Naive B cell (primary cell): ENCODE measurements around the gene CBFA2T2. TPM values are rescaled to one million over a fixed set of nuclear protein-coding genes. Genes with fewer than 3 reads are reported as not detected.
"Not testable (repeated sequence)": the region's sequence is repeated elsewhere in the genome, so short reads cannot be mapped to it uniquely, and the experiment has no call there.

ENCODE experiments used
- ATAC-seq, 2 donors: fragments of 150-1000 bp; cut with Tn5 transposase; 2 replicates each; pipeline ENCODE4 v1.10.0; 2021; ENCODE audit warnings: low read depth in 2 of 2, mild to moderate bottlenecking in 2 of 2, moderate library complexity in 2 of 2
- DNase-seq: peaks from one replicate; pipeline ENCODE4 v3.0.0; 2022
- H3K27ac Mint-ChIP-seq, 6 donors: one replicate each; pipeline ENCODE4 v1.8.0; 2020 to 2022; ENCODE audit warnings: mild to moderate bottlenecking in 6 of 6, mixed read lengths in 6 of 6, moderate library complexity in 5 of 6, inconsistent platforms in 2 of 6
- H3K27me3 Mint-ChIP-seq, 3 donors: one replicate each; pipeline ENCODE4 v1.8.0; 2021 to 2022; ENCODE audit warnings: mixed read lengths in 3 of 3, mild to moderate bottlenecking in 1 of 3
- H3K36me3 Mint-ChIP-seq, 2 donors: one replicate each; pipeline ENCODE4 v1.8.0; 2020 to 2022; ENCODE audit warnings: mixed read lengths in 2 of 2, inconsistent platforms in 1 of 2, mild to moderate bottlenecking in 1 of 2
- H3K4me1 Mint-ChIP-seq, 3 donors: one replicate each; pipeline ENCODE4 v1.8.0; 2020 to 2022; ENCODE audit warnings: mixed read lengths in 3 of 3, inconsistent platforms in 1 of 3, mild to moderate bottlenecking in 1 of 3, moderate library complexity in 1 of 3
- H3K4me3 Mint-ChIP-seq, 8 donors: one replicate each; pipeline ENCODE4 v1.8.0; 2020 to 2022; ENCODE audit warnings: mild to moderate bottlenecking in 8 of 8, mixed read lengths in 8 of 8, moderate library complexity in 8 of 8, inconsistent platforms in 2 of 8
- H3K9me3 Mint-ChIP-seq, 7 donors: one replicate each; pipeline ENCODE4 v1.8.0; 2020 to 2022; ENCODE audit warnings: mixed read lengths in 7 of 7, mild to moderate bottlenecking in 5 of 7, inconsistent platforms in 2 of 7, moderate library complexity in 1 of 7
- polyA plus RNA-seq, 6 donors: library from polyadenylated mRNA; unstranded; fragments of 300-500 nt; fragmentation: Illumina TruSeq; gene quantifications; one replicate each; pipeline ENCODE4 v1.2.3, GENCODE V29; 2021; ENCODE audit warnings: low read depth in 6 of 6

Gene CBFA2T2
- polyA plus RNA-seq, 6 donors from 2014 or later, result 6.1 to 25.9 (median 15.4) TPM

DNA sequence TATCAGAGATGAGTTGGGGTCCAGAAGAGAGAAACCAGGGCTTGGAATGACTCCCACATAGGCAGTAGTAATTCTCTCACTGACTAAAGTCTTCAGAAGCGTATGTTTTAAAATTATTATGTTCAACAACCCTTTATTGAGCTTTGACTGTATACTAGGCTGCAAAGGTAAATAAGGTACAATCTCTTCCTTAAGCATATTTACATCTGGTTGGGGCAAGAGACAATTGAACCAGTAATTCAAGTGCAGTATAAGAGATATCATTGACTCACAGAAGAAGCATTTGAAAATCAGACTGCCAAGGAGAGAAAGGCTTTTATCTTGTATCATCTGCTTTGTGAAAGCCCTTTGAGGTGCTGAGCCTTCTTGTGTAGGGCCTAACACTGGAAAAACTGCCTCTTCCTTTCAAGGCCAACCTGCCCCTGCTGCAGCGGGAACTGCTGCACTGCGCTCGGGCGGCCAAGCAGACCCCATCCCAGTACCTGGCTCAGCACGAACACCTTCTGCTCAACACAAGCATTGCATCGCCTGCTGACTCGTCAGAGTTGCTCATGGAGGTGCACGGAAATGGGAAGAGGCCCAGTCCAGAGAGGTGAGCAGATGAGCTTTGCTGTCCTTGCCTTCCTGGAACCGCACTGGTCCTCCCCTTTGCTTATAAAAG is 132.9 kb downstream of the CBFA2T2 start:
- Mint-ChIP-seq H3K27me3 (no peaks in the 10 kb centered on the region), H3K4me3 (no peak overlapping the region), H3K9me3 (peaks cover 0 to 3% (median 0%) of the 10 kb centered on the region in 7 donors), H3K4me1 (peaks cover 8 to 16% (median 14%) of the 10 kb centered on the region in 3 donors), H3K27ac (no peak overlapping the region), H3K36me3 (peaks cover 8 to 29% of the 10 kb centered on the region in 2 donors)
- DNase-seq, result no peak
- no peak for ATAC-seq

GRCh38 chr20:33624399-33624798 is 134.5 kb downstream of the CBFA2T2 start:
- DNase-seq, result peak; percentile 15
- Mint-ChIP-seq H3K4me3 (peak overlapping the region in 3 of 8 donors; percentile 30 to 59 (median 35)), H3K27ac (peak overlapping the region; percentile 34 to 88 (median 62)), H3K36me3 (peaks cover 13 to 38% of the 10 kb centered on the region in 2 donors), H3K27me3 (no peaks in the 10 kb centered on the region), H3K9me3 (peaks cover 0 to 3% (median 0%) of the 10 kb centered on the region in 7 donors), H3K4me1 (peaks cover 8 to 16% (median 14%) of the 10 kb centered on the region in 3 donors)
- peak; percentile 53 to 59 for ATAC-seq

- Mint-ChIP-seq H3K4me3 (no peak overlapping the region), H3K9me3 (peaks cover 0 to 3% (median 0%) of the 10 kb centered on the region in 7 donors), H3K36me3 (peaks cover 25 to 52% of the 10 kb centered on the region in 2 donors), H3K4me1 (peaks cover 8 to 16% (median 14%) of the 10 kb centered on the region in 3 donors), H3K27ac (peak overlapping the region in 2 of 6 donors; percentile 18 to 29), H3K27me3 (no peaks in the 10 kb centered on the region)
- ATAC-seq (no peak), DNase-seq (no peak)
Observed at GRCh38 chr20:33626190-33626589, 136.3 kb downstream of the CBFA2T2 start.

DNA sequence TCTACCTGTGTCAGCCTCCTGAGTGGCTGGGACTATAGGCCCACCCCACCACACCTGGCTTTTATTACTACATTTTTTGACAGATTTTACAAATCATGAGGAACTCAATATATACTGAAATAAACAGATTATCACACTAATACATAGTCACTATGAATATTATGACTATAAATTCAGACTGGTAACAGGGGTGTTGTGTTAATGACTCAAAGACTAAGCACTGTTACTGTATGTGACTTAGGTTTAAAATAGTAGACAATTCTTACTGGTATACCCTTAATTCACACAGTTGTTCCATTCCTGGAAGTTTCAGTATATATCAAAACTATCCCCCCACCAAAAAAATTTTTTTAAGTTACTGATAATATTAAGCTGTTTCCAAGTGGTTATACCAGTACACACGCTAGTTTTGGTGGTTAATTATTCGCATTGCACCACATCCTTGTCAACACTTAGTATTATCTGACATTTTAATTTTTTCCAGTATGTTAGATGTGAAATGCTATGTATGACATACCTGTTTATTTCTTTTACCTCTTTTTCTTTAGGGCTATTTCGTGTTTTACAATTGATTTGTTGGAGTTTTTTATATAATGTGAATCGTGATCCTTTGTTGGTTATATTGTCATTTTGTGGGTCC is 137.8 kb downstream of the CBFA2T2 start:
- Mint-ChIP-seq H3K36me3 (peaks cover 25 to 50% of the 10 kb centered on the region in 2 donors), H3K9me3 (peaks cover 0 to 3% (median 0%) of the 10 kb centered on the region in 7 donors), H3K4me3 (no peak overlapping the region), H3K4me1 (peaks cover 8 to 14% (median 13%) of the 10 kb centered on the region in 3 donors), H3K27me3 (no peaks in the 10 kb centered on the region), H3K27ac (peak overlapping the region in 3 of 6 donors; percentile 3 to 62 (median 33))
- ATAC-seq (no peak), DNase-seq (no peak)

GRCh38 chr20:33629533-33629932 is 139.6 kb downstream of the CBFA2T2 start:
- Mint-ChIP-seq H3K4me3 (no peak overlapping the region), H3K4me1 (peaks cover 4 to 8% (median 7%) of the 10 kb centered on the region in 3 donors), H3K27me3 (no peaks in the 10 kb centered on the region), H3K9me3 (peaks cover 0 to under 1% (median 0%) of the 10 kb centered on the region in 7 donors), H3K36me3 (peaks cover 19 to 43% of the 10 kb centered on the region in 2 donors), H3K27ac (peak overlapping the region in 2 of 6 donors; percentile 5 to 81)
- ATAC-seq, result no peak
- no peak for DNase-seq

GRCh38 chr20:33629979-33630378 is 140.1 kb downstream of the CBFA2T2 start:
- peaks cover 0 to 4% (median 2%) of the 10 kb centered on the region in 3 donors for H3K4me1 Mint-ChIP-seq
- DNase-seq (no peak), ATAC-seq (no peak)
- H3K9me3 Mint-ChIP-seq, result no peaks in the 10 kb centered on the region
- H3K4me3 Mint-ChIP-seq, result no peak overlapping the region
- peaks cover 17 to 38% of the 10 kb centered on the region in 2 donors for H3K36me3 Mint-ChIP-seq
- H3K27me3 Mint-ChIP-seq, result no peaks in the 10 kb centered on the region
- no peak overlapping the region for H3K27ac Mint-ChIP-seq

- Mint-ChIP-seq H3K4me1 (no peaks in the 10 kb centered on the region), H3K27ac (peak overlapping the region in 2 of 6 donors; percentile 16 to 62), H3K36me3 (peaks cover 17 to 33% of the 10 kb centered on the region in 2 donors), H3K9me3 (no peaks in the 10 kb centered on the region), H3K27me3 (no peaks in the 10 kb centered on the region), H3K4me3 (peak overlapping the region in 1 of 8 donors; percentile 9)
- DNase-seq (no peak), ATAC-seq (no peak)
Observed at GRCh38 chr20:33630507-33630906, 140.6 kb downstream of the CBFA2T2 start.

- DNase-seq, H3K9me3 Mint-ChIP-seq, H3K27ac Mint-ChIP-seq, ATAC-seq, H3K4me3 Mint-ChIP-seq, H3K4me1 Mint-ChIP-seq, H3K27me3 Mint-ChIP-seq: not testable (repeated sequence)
- peaks cover 21 to 28% of the 10 kb centered on the region in 2 donors for H3K36me3 Mint-ChIP-seq
Observed at GRCh38 chr20:33631910-33632309, 142.0 kb downstream of the CBFA2T2 start.

DNA sequence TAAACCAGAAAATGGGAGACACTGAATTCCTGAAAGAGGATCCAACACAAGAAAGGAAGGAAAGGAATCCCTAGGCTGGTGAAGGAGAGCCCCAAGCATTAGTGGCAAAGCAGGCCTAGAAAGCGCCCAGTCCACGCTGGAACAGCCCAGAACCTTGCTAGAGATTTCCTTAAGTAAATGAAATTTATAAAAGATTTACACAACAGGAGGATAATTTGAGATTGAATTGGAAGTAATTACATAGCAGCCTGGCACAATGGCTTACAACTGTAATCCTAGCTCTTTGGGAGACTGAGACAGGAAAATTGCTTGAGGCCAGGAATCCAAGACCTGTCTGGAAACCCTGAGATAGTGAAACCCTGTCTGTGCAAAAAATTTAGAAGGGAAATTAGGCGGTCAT is 145.4 kb downstream of the CBFA2T2 start:
- ATAC-seq (no peak), DNase-seq (no peak)
- H3K9me3 Mint-ChIP-seq, result no peaks in the 10 kb centered on the region
- H3K27me3 Mint-ChIP-seq, result no peaks in the 10 kb centered on the region
- peak overlapping the region in 1 of 6 donors; percentile 72 for H3K27ac Mint-ChIP-seq
- no peaks in the 10 kb centered on the region for H3K4me1 Mint-ChIP-seq
- peaks cover 19 to 29% of the 10 kb centered on the region in 2 donors for H3K36me3 Mint-ChIP-seq
- no peak overlapping the region for H3K4me3 Mint-ChIP-seq

DNA sequence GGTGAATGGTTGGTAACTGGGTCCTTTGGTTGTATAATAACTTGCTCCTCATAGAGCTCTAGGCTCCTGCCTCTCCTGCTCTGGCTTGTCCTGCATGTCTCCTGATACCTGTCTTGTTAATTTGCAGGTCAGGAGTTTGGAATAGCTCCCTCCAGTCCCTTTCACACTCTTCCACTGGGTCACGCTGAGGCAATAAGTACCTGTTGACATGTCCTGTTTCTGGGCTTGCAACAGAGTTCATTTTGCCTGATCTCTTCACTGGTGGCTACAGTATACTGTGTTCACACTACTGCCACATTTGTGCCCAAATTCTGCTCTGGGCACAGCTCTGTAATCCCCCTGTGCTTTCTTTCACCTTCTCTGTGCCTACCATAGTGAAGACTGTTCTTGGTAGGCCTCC is 146.9 kb downstream of the CBFA2T2 start:
- Mint-ChIP-seq H3K27me3 (no peaks in the 10 kb centered on the region), H3K27ac (peak overlapping the region in 2 of 6 donors; percentile 21 to 57), H3K9me3 (no peaks in the 10 kb centered on the region), H3K4me3 (no peak overlapping the region), H3K4me1 (no peaks in the 10 kb centered on the region), H3K36me3 (peaks cover 20 to 30% of the 10 kb centered on the region in 2 donors)
- ATAC-seq (no peak), DNase-seq (no peak)

- Mint-ChIP-seq H3K4me1 (no peaks in the 10 kb centered on the region), H3K27ac (no peak overlapping the region), H3K36me3 (peaks cover 20 to 39% of the 10 kb centered on the region in 2 donors), H3K27me3 (no peaks in the 10 kb centered on the region), H3K9me3 (no peaks in the 10 kb centered on the region), H3K4me3 (no peak overlapping the region)
- DNase-seq (no peak), ATAC-seq (no peak)
Observed at GRCh38 chr20:33640287-33640686, 150.4 kb downstream of the CBFA2T2 start.

DNA sequence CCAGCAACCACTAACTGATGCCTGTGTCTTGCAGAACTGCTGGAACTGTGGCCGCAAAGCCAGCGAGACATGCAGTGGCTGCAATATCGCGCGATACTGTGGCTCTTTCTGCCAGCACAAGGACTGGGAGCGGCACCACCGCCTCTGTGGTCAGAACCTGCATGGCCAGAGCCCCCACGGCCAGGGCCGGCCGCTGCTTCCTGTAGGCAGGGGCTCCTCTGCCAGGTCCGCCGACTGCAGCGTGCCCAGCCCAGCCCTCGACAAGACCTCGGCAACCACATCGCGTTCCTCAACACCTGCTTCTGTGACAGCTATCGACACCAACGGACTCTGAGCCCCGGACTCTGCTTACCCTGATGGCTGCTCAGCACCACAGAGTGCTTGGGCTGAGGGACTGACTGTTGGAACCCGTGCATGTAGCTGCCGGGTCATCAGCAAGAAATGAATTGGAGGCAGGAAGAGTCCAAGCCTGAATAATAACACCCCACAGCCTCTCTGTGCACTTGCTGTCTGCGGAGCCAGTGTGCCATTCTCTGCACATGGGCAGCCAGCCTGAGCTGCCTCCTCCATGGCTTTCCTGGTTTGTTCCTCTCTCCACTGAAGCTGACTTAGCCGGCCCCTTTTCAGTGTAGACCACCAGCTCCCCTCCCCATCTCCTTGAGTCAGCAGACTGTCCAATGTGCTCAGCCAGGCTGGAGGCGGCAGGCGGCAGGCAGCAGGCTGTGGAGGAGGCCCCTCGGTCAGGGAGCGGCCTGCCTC is 154.6 kb downstream of the CBFA2T2 start:
- no peaks in the 10 kb centered on the region for H3K9me3 Mint-ChIP-seq
- peaks cover 13 to 31% of the 10 kb centered on the region in 2 donors for H3K36me3 Mint-ChIP-seq

DNA sequence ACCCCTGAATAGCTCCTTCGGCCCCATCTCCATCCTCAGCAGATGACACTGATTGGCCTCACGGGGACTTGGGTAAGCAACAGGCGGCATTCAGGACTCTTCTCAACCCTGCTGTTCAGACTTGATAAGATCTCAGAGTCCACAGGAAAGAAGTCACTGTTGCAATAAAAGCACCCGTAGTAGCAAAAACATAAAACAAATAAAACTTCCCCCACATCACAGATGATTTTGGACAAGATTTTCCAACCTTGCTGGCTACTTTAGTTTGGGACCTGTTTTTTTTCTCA is 155.1 kb downstream of the CBFA2T2 start:
- Mint-ChIP-seq H3K36me3 (peaks cover 8 to 27% of the 10 kb centered on the region in 2 donors), H3K9me3 (no peaks in the 10 kb centered on the region), H3K4me1 (no peaks in the 10 kb centered on the region)

More for the DNA sequence above, 154.6 kb downstream of the CBFA2T2 start:
- no peak for ATAC-seq
- Mint-ChIP-seq H3K27ac (peak overlapping the region in 1 of 6 donors; percentile 67), H3K4me1 (no peaks in the 10 kb centered on the region), H3K27me3 (no peaks in the 10 kb centered on the region), H3K4me3 (no peak overlapping the region)
- no peak for DNase-seq

More for the DNA sequence above, 155.1 kb downstream of the CBFA2T2 start:
- Mint-ChIP-seq H3K27me3 (no peaks in the 10 kb centered on the region), H3K4me3 (no peak overlapping the region), H3K27ac (peak overlapping the region in 2 of 6 donors; percentile 15 to 67)
- ATAC-seq (no peak), DNase-seq (no peak)
